Stimulated activated CD4-positive, alpha-beta T cell treated with anti-CD3 and anti-CD28 coated beads, Interleukin-15, amount 100 ng/mL, for 24 hours (primary cell): ENCODE data around the gene KIAA1217.
"Not testable (repeated sequence)": the region's sequence is repeated elsewhere in the genome, so short reads cannot be mapped to it uniquely, and the experiment has no call there.

ENCODE experiments used
- DNase-seq: peaks from one replicate; pipeline ENCODE4 v3.0.0-alpha.2; 2020

Gene KIAA1217

GRCh38 chr10:24341371-24341770, 132.4 kb downstream of the KIAA1217 start:
- DNase-seq, result no peak

DNA sequence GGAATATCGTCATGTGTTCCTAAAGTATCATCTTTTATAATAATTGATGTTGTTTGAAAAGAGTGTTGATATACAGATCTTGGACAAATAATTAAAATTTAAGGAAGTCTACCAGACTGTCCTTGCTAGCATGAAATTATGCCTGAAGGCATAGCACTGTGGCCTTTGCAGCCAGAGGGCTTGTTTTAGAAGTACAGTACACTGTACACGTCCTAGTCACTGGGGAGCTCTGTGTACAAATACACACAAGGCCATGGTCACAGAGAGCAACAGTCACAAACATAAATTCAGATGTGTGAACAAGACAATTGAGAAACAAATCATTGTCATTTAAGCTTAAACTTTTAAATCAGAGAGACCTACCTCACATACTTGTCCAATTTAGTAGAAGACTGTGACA, 133.0 kb downstream of the KIAA1217 start:
- no peak for DNase-seq

GRCh38 chr10:24343686-24344085, 134.7 kb downstream of the KIAA1217 start:
- DNase-seq, result no peak

DNA sequence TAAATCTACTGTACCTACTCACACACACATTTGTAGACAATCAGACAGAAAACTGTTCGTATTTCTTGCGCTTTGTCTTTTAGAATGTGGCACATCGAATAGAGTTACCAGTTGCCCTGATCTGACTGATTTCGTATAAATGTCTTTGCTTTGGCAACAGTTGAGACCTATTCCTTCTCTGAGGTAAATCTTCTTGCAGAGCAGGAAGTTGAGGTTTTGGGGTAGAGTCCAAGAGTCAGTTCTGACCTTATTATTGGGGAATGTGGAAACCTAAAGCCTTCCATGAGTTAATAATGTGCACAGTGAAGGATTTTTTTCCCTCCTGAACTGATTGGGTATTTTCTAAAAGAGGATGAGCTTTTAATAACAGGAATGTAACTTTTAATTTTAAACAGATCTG, 135.3 kb downstream of the KIAA1217 start:
- no peak for DNase-seq

GRCh38 chr10:24344695-24345463, 135.9 kb downstream of the KIAA1217 start:
- no peak for DNase-seq

DNA sequence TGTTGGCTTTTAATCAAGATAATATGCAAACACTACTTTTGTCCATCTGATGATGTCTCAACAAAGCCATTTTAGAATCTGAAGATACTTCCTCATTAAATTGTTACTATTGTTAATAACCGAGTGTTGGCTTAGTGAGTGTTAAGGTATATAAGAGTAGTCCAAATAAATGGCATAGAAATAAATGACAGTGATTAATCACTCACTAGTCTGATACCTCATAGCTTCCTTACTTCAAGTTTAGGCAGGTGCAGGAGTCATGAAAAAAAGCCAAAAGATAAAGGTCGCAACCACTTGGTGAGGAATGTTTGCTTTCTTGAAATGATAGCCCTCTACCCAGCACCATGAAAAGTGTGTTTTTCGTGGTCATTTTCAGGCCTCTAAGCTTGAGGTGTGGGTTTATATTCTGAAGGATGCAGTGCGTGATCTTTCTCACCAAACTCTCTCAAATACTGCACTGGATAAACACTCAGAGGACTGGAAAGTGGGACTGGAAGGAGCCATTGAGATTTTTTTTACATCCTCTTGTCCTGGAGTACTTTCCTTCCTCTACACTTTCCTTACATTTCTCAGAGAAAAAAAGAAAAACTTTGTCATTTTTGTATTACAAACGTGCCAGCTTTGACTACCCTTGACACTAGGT, 138.1 kb downstream of the KIAA1217 start:
- no peak for DNase-seq

DNA sequence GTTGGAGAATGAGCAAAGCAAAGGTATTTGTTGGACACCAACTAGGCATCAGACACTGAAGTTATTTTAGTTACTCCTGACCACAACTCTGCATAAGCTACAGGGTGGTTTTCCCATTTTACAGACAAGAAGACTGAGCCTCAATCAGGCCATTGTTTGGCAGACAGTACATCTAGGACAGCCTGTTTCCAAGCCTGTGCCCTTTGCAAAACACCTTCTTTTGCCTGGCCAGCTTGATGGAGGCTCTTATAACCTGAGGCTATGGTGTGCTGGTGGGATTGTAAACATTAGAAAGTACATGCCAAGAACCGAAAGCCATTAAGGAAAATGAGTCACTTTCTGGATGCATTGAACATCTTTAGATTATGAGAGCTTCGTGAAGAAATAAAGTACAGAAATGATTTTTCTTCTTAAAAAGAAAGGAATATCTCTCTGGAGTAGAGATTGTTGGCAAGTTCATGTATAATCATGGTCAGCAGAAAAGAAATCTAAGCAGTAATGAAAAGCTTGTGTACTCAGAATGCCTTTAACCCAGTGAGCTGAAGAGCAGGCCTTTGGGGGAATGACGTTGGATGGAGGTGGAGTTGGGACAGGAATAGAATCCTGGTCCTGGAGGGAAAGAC, 140.6 kb downstream of the KIAA1217 start:
- DNase-seq, result no peak

DNA sequence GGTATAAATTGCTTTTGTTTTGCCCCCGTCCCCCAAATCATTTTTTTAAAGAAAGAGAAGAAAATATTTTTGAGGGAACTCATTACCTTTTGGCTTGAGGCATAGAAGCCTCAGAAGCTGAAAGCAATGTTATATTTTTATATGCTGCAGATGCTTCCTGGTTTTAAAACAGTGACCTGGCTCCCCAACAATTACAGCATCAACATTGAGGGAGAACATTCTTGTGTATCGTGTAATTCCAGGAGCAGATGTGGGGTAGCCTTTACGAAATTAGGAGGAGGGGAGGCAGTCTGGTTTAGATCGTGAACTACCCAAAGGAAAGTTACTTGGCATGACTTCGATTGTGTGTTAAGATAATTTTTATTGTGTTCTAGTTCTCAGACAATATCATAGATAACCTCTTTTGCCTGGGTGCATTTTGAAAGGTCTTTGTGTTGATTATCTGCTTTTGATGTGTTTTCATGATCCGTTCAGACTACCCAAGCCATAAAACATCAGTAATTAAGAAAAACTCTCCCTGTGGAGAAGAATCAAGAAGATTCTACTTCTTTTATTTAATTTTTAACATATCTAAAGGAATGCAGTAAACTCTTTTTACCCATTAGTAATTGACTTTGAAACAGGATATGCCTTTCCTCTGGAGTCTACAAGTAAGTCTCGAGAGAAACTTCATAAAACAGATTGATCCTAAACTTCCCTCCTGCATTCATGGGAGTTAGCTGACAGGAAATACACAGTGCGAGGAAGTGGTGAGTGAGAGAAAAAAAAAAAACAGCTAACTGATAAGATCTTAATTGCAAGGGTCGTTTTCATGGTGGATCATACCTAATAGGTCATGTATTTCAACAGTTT, 141.4 kb downstream of the KIAA1217 start:
- no peak for DNase-seq

- DNase-seq, result not testable (repeated sequence)
These were observed 141.9 kb downstream of the KIAA1217 start for GRCh38 chr10:24350922-24351225.

GRCh38 chr10:24351961-24352360, 143.0 kb downstream of the KIAA1217 start:
- DNase-seq, result no peak

DNA sequence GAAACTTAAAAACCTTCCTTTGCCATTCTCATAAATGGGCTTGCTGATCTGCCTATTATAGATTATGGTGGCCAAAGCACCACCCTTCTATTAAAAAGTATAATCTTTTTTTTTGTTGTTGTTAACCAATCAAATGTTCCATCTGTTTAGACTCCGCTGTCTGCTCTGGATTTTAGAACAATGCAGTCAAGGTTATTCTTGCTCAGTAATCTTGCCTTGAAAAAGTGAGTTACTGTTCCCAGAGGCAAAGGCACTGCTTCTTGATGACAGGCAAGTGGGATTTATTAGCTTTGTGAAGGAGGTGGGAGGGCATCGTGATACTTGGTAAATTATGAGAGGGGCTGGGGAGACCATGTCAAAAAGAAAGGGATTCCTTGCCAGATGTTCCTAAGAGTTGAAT, 143.5 kb downstream of the KIAA1217 start:
- DNase-seq, result no peak

- no peak for DNase-seq
These were observed 144.4 kb downstream of the KIAA1217 start for GRCh38 chr10:24353319-24353718.

DNA sequence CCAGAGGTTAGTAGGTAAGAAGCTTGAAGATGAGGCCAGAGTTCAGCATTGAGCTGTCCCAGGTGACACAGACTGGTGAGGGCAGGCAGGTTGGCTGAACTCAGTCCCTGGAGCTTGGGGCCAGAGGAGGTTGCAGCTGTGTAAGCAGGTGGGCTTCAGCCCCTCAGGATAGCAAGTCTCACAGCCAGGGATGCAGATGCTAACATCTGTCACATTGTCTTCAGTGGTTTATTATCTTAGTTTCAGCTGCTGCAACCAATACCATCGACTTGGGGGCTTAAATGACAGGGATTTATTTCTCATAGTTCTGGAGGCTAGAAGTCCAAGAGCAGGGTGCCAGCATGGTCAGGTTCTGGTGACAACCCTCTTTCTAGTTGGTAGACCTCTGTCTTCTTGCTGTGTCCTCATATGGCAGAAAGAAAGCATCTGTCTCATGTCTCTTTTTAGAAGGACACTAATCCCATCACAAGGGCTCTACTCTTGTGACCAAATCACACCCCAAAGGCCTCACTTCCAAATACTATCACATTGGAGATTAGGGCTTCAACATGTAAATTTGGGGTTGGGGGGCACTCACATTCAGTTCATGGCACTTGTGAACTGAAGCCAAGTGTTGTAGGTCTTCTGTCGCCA, 146.2 kb downstream of the KIAA1217 start:
- no peak for DNase-seq

- DNase-seq, result no peak
These were observed 148.5 kb downstream of the KIAA1217 start for GRCh38 chr10:24357344-24358004.

DNA sequence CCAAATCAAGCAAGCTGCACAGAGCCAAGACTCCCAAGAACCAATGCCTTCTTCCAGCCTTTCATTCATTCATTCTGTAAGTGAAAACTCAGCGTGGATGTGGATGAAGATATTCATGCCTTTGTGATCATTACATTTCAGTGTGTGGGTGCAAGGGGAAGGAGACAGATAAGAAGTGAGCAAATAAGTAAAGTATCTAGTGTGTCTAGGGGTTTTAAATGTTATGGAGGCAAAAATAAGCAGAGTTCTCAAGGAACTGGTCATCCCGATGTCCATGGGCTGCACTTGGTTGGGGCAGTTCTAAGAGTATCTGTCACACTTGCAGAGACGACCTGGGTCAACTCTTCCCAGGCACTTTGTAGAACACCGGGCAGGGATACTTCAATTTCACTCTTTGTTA, 149.1 kb downstream of the KIAA1217 start:
- no peak for DNase-seq

- DNase-seq, result peak; percentile 59
These were observed 151.6 kb downstream of the KIAA1217 start for GRCh38 chr10:24360282-24361127.

- no peak for DNase-seq
These were observed 154.1 kb downstream of the KIAA1217 start for GRCh38 chr10:24363070-24363469.

- DNase-seq, result no peak
These were observed 158.8 kb downstream of the KIAA1217 start for GRCh38 chr10:24367688-24368087.

GRCh38 chr10:24370877-24371276, 161.9 kb downstream of the KIAA1217 start:
- no peak for DNase-seq

GRCh38 chr10:24371396-24371795, 162.5 kb downstream of the KIAA1217 start:
- no peak for DNase-seq
